ENCODE data around the gene EEFSEC.

EEFSEC gene

DNA sequence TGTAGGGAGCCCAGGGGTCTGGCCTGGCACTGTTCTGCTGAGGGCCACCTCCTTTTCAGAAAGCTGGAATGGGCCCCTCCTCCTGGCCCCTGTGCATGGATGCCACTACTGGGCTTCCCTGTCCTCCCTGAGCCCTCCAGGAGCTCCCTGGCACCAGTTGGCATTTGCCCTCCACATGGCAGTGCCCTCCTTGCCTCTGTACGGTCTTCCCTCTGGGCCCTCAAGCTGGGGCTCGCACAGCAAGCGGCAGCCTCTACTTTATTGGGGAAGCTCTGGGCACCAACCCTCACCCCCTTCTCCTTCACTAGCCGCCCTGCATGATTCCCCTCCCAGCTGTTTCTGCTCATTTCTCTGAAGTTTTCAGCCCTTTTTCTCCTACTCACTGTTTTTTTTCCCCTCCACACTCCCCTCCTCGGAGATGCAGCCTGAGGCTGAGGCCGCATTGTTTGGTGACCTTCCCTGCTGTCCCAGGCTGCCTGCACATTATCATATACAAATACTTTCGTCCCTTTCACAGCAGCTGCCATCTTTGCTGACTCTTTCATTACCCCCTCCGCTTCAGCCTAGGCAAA is 127.3 kb downstream of the EEFSEC start:
- DNase-seq, result no peak
- intact Hi-C loops (cut with DNase I), result no loop called here

- no peak for DNase-seq
- intact Hi-C loops (cut with DNase I), result no loop called here
Observed at GRCh38 chr3:128281056-128281455, 127.8 kb downstream of the EEFSEC start.

- intact Hi-C loops (cut with DNase I), result no loop called here
- DNase-seq, result no peak
Observed at GRCh38 chr3:128281461-128282367, 128.4 kb downstream of the EEFSEC start.

- peak in 3 of 10 donors; percentile 17 to 40 (median 29) for DNase-seq
- intact Hi-C loops (cut with DNase I), result no loop called here
Observed at GRCh38 chr3:128282380-128283196, 129.3 kb downstream of the EEFSEC start.

DNA sequence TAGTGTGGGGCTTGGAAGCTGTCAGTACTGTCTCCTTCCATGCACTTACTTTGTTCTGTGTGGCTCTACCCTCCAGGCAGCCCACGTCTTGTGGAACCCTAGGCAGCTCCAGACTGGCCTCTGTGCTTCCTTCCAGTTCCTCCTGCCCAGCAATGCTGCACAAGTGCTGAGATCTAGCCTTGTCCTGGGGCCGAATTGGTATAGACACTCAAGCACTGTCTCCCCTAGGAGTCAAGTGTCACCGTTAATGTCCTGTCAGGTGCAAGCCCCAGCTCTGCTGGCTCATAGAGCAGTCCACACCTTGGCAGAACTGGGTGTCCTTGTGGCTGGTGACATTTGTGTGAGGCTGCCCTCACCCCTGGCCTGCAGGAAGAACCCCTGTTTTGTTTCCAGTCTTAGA is 130.1 kb downstream of the EEFSEC start:
- no peak for DNase-seq
- intact Hi-C loops (cut with DNase I), result no loop called here

DNA sequence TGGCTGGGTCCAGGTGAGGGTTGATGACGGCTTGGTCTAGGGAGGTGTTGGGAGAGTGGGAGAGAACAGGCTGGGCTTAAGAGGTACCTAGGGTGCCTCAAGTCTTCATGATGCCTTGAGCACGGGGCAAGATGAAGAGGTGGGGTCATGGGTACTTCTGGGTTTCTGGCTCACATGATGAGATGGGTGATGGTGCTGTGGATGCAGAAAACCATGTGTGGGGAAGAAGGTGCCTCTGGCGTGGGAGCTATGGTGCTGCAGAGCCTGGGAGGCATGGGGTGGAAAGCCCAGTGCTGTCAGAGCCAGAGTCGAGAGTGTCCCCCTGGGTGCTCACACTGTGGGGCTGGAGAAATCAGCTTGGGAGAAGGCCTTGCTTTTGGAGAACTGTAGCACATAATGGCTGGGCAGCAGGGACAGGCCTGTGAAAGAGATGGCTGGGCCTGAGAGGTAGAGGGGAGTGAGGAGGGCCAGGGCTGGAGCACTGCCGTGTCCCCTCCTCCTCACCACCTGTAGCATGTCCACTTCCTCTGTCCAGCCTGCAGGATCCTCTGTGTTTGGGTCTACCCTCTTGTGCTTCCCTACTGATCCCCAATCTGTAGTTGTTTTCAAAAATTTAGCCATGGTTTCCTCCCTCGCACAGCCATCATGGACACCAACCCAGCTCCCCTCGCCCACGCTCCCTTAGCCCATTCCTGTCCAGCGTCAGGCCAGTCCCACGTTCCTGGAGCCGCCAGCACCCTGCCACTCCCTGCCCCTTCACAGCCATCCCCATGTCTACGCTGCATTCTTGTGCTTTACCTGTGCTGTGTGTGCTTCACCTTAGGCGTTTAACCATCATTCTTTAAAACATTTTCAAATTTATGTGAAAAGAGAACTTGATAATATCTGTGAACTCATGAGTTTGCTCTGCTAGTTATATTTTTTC is 132.0 kb downstream of the EEFSEC start:
- no peak for DNase-seq
- intact Hi-C loops (cut with DNase I), result no loop called here

- intact Hi-C loops (cut with DNase I), result no loop called here
- DNase-seq, result no peak
Observed at GRCh38 chr3:128285967-128286321, 132.7 kb downstream of the EEFSEC start.

- no peak for DNase-seq
- intact Hi-C loops (cut with DNase I), result no loop called here
Observed at GRCh38 chr3:128286691-128287090, 133.4 kb downstream of the EEFSEC start.

- peak in 1 of 10 donors; percentile 32 for DNase-seq
Observed at GRCh38 chr3:128287216-128287615, 133.9 kb downstream of the EEFSEC start.

DNA sequence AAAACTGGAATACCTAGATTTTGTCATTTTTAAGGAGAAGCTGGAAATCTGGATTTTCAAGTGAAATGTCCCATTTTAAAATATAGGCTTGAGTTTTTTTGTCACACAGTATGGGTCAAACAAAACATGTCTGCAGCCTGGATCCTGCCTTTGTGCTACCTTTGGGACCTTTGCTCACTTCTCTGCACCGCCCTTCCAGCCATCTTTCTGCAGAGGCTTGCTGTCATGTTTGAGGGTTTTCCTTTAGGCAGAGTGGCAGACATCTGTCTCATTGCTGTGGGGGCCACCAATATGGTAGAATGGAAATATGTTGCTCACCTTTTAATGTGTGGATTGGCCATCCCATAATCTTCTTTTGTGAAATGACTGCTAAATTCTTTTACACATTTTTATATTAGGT is 136.3 kb downstream of the EEFSEC start:
- intact Hi-C loops (cut with DNase I), result no loop called here
- no peak for DNase-seq

More at GRCh38 chr3:128287216-128287615, 133.9 kb downstream of the EEFSEC start:
- intact Hi-C loops (cut with DNase I), result no loop called here

DNA sequence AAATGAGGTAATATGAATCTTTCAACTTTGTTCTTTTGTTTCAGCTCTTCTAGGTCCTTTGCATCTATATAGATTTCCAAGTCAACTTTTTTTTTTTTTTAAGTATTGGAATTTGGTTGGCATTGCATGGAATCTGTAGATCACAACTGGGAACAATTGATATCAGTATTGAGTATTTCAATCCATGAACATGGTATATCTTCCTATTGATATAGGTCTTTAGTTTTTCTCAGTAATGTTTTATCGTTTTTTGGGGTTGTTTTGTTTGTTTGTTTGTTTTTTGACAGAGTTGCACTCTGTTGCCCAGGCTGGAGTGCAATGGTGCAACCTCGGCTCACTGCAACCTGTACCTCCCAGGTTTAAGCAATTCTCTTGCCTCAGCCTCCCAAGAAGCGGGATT is 137.2 kb downstream of the EEFSEC start:
- intact Hi-C loops (cut with DNase I), result no loop called here
- peak in 1 of 10 donors; percentile 7 for DNase-seq

GRCh38 chr3:128293930-128294329 is 140.6 kb downstream of the EEFSEC start:
- DNase-seq, result no peak
- intact Hi-C loops (cut with DNase I), result no loop called here

DNA sequence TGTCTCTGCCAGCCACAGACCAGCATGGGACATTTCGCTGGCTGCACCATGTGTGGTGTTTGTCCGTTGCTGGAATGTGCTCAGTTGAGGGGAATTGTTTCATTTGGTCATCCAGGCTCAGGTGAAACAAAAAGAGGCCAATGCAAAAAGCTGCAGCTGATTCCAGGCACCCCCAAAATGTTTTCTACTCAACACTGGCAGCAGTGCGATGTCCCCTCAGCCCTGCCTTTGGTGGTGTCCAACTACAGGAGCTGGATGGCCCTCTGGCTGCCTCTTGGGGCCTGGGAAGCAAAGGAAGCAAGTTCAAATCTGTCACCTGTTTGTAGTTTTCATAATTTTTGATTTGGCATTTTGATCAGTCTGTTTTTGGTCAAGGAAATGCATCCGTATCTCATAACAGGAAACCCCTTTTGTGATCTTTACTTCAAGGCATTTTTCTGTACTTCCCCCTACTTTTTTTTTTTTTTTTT is 141.8 kb downstream of the EEFSEC start:
- no peak for DNase-seq
- intact Hi-C loops (cut with DNase I), result no loop called here

GRCh38 chr3:128296469-128297251 is 143.4 kb downstream of the EEFSEC start:
- intact Hi-C loops (cut with DNase I), result no loop called here
- no peak for DNase-seq

DNA sequence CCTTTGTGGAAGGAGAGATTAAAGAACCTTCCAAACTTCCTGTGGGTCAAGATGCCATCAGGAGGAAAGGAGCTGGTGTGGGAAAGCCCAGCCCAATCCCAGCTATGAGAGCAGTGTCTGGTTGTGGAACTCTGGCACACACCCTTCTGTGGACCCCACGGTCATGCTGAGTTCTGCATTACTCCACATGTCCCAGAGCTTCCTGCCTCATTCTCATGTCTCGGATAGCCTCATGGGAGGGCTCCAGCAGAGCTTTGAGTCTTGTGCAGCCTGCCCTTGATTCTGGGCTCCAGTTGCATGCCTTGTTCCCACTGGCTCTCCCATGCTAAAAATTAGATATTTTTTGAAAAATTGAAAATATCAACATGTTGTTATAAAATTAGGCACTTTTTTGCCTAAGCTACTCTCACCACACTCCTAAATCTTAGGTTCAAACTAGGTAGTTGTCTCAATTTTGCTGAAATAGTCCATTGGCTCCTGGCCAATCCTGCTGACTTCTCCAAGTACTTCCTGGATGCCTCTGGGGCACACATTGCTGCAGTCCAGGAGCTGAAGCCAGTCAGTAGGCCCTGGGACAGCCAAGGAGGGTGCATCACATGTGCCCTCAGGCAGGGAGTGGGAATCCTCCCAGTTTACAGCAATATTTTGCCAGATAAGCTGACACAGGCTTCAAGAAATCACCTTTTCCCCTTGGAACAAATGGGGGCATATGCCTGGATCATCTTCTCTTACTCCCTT is 144.3 kb downstream of the EEFSEC start:
- no peak for DNase-seq
- intact Hi-C loops (cut with DNase I), result no loop called here

GRCh38 chr3:128301186-128302023 is 148.1 kb downstream of the EEFSEC start:
- intact Hi-C loops (cut with DNase I), result no loop called here

DNA sequence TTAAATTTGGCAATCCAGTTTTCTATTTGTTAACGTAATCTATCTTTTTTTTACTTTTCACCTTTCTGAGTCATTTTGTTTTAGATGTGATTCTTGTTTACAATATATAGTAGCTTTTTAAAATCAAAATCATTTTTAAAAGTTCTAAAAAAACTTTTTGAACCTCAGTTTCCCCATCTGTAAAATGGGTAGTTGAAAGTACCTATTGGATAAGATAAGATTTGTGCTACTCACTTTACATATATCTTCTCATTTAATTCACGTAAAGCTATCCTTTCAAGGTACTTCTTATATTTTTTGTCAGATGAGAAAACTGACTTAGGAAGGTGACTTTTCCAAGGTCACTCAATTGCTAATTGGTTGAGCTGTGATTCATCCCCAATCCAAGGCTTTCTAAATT is 153.2 kb downstream of the EEFSEC start:
- intact Hi-C loops (cut with DNase I), result no loop called here
- no peak for DNase-seq

More at GRCh38 chr3:128301186-128302023, 148.1 kb downstream of the EEFSEC start:
- DNase-seq, result no peak

All from posterior cingulate gyrus (tissue), 11 donors.